Measurements from ENCODE around the gene EGF. TPM values are rescaled to one million over a fixed set of nuclear protein-coding genes. Genes with fewer than 3 reads are reported as not detected.

Gene EGF
- 25.5 and 65.1 TPM in 2 replicates for total RNA-seq (ENCODE audit: low replicate concordance)
- long read RNA-seq, partial matches to known transcripts: 24 of 52 reads
- long read RNA-seq, other reads (novel, unspliced or antisense): 24 of 52 reads

DNA sequence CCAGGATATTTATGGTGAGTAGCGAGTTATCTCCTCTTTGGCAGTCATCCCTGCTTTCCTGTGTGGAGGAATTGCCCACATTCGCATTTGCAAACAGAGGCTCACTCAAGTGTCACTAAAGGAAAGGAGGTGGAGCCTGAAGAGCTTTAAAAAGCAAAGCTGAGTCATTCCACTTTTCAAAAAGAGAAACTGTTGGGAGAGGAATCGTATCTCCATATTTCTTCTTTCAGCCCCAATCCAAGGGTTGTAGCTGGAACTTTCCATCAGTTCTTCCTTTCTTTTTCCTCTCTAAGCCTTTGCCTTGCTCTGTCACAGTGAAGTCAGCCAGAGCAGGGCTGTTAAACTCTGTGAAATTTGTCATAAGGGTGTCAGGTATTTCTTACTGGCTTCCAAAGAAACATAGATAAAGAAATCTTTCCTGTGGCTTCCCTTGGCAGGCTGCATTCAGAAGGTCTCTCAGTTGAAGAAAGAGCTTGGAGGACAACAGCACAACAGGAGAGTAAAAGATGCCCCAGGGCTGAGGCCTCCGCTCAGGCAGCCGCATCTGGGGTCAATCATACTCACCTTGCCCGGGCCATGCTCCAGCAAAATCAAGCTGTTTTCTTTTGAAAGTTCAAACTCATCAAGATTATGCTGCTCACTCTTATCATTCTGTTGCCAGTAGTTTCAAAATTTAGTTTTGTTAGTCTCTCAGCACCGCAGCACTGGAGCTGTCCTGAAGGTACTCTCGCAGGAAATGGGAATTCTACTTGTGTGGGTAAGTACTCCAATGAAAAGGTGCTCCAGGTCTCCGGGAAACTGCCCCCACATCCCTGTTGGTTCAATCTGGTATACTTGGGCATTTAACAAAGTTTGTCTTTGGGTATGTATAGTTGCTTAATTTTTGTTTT, at the start of gene EGF:
EGF (plus strand) TSS at position 178 of the 890 bp plus-strand sequence; CDS start at position 631, 453 bp downstream.
- Mint-ChIP-seq H3K27me3 (no peaks in the 10 kb centered on the region), H3K4me1 (ENCODE audit: unreplicated experiment) (peaks cover 20% of the 10 kb centered on the region), H3K36me3 (no peaks in the 10 kb centered on the region), H3K27ac (peak within 1 kb of the TSS; percentile 77), H3K9me3 (peaks cover 5% of the 10 kb centered on the region), H3K4me3 (peak within 1 kb of the TSS; percentile 83)
- TF ChIP-seq, protein P1, sequence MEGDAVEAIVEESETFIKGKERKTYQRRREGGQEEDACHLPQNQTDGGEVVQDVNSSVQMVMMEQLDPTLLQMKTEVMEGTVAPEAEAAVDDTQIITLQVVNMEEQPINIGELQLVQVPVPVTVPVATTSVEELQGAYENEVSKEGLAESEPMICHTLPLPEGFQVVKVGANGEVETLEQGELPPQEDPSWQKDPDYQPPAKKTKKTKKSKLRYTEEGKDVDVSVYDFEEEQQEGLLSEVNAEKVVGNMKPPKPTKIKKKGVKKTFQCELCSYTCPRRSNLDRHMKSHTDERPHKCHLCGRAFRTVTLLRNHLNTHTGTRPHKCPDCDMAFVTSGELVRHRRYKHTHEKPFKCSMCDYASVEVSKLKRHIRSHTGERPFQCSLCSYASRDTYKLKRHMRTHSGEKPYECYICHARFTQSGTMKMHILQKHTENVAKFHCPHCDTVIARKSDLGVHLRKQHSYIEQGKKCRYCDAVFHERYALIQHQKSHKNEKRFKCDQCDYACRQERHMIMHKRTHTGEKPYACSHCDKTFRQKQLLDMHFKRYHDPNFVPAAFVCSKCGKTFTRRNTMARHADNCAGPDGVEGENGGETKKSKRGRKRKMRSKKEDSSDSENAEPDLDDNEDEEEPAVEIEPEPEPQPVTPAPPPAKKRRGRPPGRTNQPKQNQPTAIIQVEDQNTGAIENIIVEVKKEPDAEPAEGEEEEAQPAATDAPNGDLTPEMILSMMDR (conservative IDR thresholded peaks at IDR 0.05): no peak
- DNase-seq (ENCODE audit: extremely low spot score, unreplicated experiment): no peak

DNA sequence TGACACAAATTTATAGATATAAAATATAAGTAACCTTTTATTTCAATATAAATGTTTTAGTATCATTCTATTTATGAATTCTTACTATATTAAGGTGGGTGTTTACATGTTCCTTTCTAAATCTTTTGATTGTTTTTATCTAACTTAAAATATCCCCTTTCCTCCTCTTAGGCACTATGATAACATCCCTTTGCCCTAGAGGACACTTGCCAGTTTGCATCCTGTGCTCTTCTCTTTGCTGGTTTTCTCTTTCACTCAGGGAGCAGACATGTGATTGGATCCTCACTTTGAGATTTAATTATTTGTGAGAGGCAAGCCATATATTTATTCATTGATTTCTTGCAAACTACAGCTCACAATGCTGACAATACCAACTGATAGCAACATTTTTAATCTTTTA, 48.5 kb upstream of the EGF start:
- TF ChIP-seq, protein P1 (conservative IDR thresholded peaks at IDR 0.05): peak; percentile 54
- Mint-ChIP-seq H3K36me3 (no peaks in the 10 kb centered on the region), H3K4me3 (no peak overlapping the region), H3K9me3 (peaks cover 5% of the 10 kb centered on the region), H3K27ac (no peak overlapping the region), H3K27me3 (no peaks in the 10 kb centered on the region), H3K4me1 (ENCODE audit: unreplicated experiment) (no peaks in the 10 kb centered on the region)
- DNase-seq (ENCODE audit: extremely low spot score, unreplicated experiment): no peak

GRCh38 chr4:109870061-109870460, 42.6 kb upstream of the EGF start:
- Mint-ChIP-seq H3K4me3 (no peak overlapping the region), H3K27ac (no peak overlapping the region), H3K27me3 (no peaks in the 10 kb centered on the region), H3K36me3 (no peaks in the 10 kb centered on the region), H3K9me3 (no peaks in the 10 kb centered on the region), H3K4me1 (ENCODE audit: unreplicated experiment) (no peaks in the 10 kb centered on the region)
- TF ChIP-seq, protein P1 (conservative IDR thresholded peaks at IDR 0.05): no peak
- DNase-seq (ENCODE audit: extremely low spot score, unreplicated experiment): no peak

DNA sequence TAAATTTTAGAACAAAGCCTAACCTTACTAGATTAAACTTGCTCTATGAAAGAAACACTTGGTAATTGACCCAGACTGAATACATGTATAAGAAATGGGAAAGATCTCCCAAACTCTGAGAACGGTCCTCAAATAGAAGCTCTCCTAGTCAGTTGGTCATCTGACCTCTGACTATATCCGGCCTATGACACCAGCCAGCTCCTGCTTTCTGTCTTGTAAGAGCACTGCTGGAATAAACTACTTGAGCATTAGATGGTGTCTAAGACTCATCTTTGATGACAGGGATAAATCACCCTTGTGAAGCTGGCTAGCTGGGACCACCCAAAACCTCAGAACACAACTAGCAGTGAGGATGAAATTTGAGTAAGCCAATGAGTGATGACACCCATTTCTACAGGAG, 40.6 kb upstream of the EGF start:
- TF ChIP-seq, protein P1 (conservative IDR thresholded peaks at IDR 0.05): no peak

DNA sequence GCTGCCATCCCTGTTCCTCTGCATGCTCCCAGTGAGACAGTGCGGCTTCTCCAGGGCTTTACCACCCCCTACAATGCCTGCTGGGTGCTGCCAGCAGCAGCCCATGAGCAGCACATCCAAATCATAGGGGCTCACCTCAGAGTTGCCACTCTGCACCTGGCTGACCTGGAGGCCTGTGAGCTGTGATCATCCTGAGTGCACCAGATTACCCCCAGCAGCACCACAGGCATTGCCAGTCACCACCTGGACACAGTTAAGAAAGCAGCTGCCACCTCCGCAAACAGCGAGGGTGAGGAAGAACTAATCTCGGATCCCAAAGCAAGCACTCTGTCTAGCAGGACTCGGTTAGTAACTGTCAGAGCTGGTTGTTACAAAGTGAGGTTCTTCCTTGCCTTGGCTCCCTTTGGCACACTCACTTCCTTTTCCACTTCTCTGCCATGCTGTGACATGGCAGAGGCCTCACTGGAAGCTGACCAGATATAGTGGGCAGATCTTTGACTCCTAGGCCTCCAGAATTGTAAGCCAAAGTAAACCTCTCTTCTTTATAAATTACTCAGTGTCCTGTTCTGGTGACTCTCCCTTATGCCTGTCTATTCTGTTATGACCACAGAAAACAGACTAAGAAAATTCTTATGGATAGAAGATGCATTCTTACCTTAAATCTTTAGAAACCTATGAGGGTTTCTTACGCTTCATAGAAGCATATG, 39.6 kb upstream of the EGF start:
- no peak overlapping the region for H3K4me3 Mint-ChIP-seq
- no peaks in the 10 kb centered on the region for H3K36me3 Mint-ChIP-seq
- no peaks in the 10 kb centered on the region for H3K27me3 Mint-ChIP-seq
- no peaks in the 10 kb centered on the region for H3K4me1 Mint-ChIP-seq (ENCODE audit: unreplicated experiment)
- H3K27ac Mint-ChIP-seq: peak overlapping the region; percentile 96
- H3K9me3 Mint-ChIP-seq: no peaks in the 10 kb centered on the region
- TF ChIP-seq, protein P1 (conservative IDR thresholded peaks at IDR 0.05): no peak
- DNase-seq (ENCODE audit: extremely low spot score, unreplicated experiment): no peak

More for the DNA sequence above, 40.6 kb upstream of the EGF start:
- H3K4me3 Mint-ChIP-seq: no peak overlapping the region
- no peaks in the 10 kb centered on the region for H3K4me1 Mint-ChIP-seq (ENCODE audit: unreplicated experiment)
- no peaks in the 10 kb centered on the region for H3K27me3 Mint-ChIP-seq
- peak overlapping the region; percentile 43 for H3K27ac Mint-ChIP-seq
- no peaks in the 10 kb centered on the region for H3K9me3 Mint-ChIP-seq
- no peak for DNase-seq (ENCODE audit: extremely low spot score, unreplicated experiment)
- H3K36me3 Mint-ChIP-seq: no peaks in the 10 kb centered on the region

Measured in type B pancreatic cell (in vitro differentiated cells).